Endodermal cell (in vitro differentiated cells): Measurements from ENCODE around the gene IGSF21. TPM values are rescaled to one million over a fixed set of nuclear protein-coding genes. Genes with fewer than 3 reads are reported as not detected.

ENCODE experiments used
- DNase-seq: peaks from one replicate; pipeline ENCODE4 v3.0.0-alpha.2; 2017
- H3K27ac ChIP-seq: 2 replicates; pipeline ENCODE4 v1.5.1; 2013; ENCODE audit warnings: mild to moderate bottlenecking, low read depth, low read length, moderate library complexity
- H3K27me3 ChIP-seq: 2 replicates; pipeline ENCODE4 v1.6.1; 2013; ENCODE audit warnings: mild to moderate bottlenecking, low read length, moderate library complexity; ENCODE audit not compliant: insufficient read depth, control insufficient read depth, poor library complexity, severe bottlenecking
- H3K36me3 ChIP-seq: 2 replicates; pipeline ENCODE4 v1.7.0; 2013; ENCODE audit warnings: mild to moderate bottlenecking, low read length, moderate library complexity; ENCODE audit not compliant: control insufficient read depth, insufficient read depth
- H3K4me1 ChIP-seq: one replicate; pipeline ENCODE4 v1.7.0; 2013; ENCODE audit warnings: low read length; ENCODE audit not compliant: control insufficient read depth, insufficient read depth
- H3K4me3 ChIP-seq: 2 replicates; pipeline ENCODE4 v1.5.1; 2013; ENCODE audit warnings: mild to moderate bottlenecking, low read length, moderate library complexity
- H3K9ac ChIP-seq: 2 replicates; pipeline ENCODE4 v1.6.1; 2013; ENCODE audit warnings: mild to moderate bottlenecking, low read length, moderate library complexity; ENCODE audit not compliant: poor library complexity, severe bottlenecking; ENCODE audit errors: extremely low read depth
- H3K9me3 ChIP-seq: 2 replicates; pipeline ENCODE4 v1.6.1; 2013; ENCODE audit warnings: mild to moderate bottlenecking, low read length, moderate library complexity; ENCODE audit not compliant: control insufficient read depth
- H3K27ac Mint-ChIP-seq: 2 replicates; pipeline ENCODE4 v1.8.0; 2020; ENCODE audit warnings: mixed read lengths
- H3K27me3 Mint-ChIP-seq: 2 replicates; pipeline ENCODE4 v1.8.0; 2021; ENCODE audit warnings: mild to moderate bottlenecking, mixed read lengths; ENCODE audit not compliant: insufficient read depth
- H3K36me3 Mint-ChIP-seq: 2 replicates; pipeline ENCODE4 v1.8.0; 2020; ENCODE audit warnings: low read depth, mixed read lengths
- H3K4me1 Mint-ChIP-seq: 2 replicates; pipeline ENCODE4 v1.8.0; 2020; ENCODE audit warnings: mixed read lengths
- H3K4me3 Mint-ChIP-seq: 2 replicates; pipeline ENCODE4 v1.8.0; 2020; ENCODE audit warnings: mild to moderate bottlenecking, moderate library complexity, mixed read lengths
- H3K9me3 Mint-ChIP-seq: 2 replicates; pipeline ENCODE4 v1.8.0; 2020; ENCODE audit warnings: mild to moderate bottlenecking, mixed read lengths
- CTCF ChIP-seq: fragments of 200-600 bp; sonication (generic); conservative IDR thresholded peaks from 2 replicates; pipeline ENCODE4 v1.5.0; 2021; ENCODE audit warnings: antibody characterized with exemption, mild to moderate bottlenecking
- WGBS, 2 experiments: methylation state at CpG; one replicate each; pipeline versions ENCODE4 v1.1.5 to v1.1.7; 2013; ENCODE audit warnings: missing lambda C conversion rate in 2 of 2, mixed read lengths in 1 of 2; ENCODE audit not compliant: insufficient coverage in 1 of 2, insufficient read length in 1 of 2; 5-methylcytosine and 5-hydroxymethylcytosine counted together
- total RNA-seq, 2 donors: library from RNA; stranded (reverse); fragmentation: NEBNext Ultra II Directional in 1 of 2; extraction: Animal tissue kit (Norgen Biotek cat#: 25700) in 1 of 2; gene quantifications; 2 replicates in 1 of 2; 3 replicates in 1 of 2; pipeline ENCODE4 v1.2.1, GENCODE V29; 2021

Gene IGSF21
- total RNA-seq, 2 donors from 2014 or later = 1.3 to 1.7 TPM

GRCh38 chr1:18357622-18358230 is 250.1 kb downstream of the IGSF21 start:
- Mint-ChIP-seq H3K36me3 (no peaks in the 10 kb centered on the region), H3K27me3 (no peaks in the 10 kb centered on the region), H3K9me3 (no peaks in the 10 kb centered on the region), H3K27ac (no peak overlapping the region), H3K4me1 (peaks cover 25% of the 10 kb centered on the region), H3K4me3 (no peak overlapping the region)
- Histone ChIP-seq H3K9me3 (no peaks in the 10 kb centered on the region), H3K27ac (no peak overlapping the region), H3K9ac (no peak overlapping the region), H3K36me3 (no peaks in the 10 kb centered on the region), H3K4me3 (no peak overlapping the region), H3K27me3 (no peaks in the 10 kb centered on the region), H3K4me1 (peaks cover 12% of the 10 kb centered on the region)
- TF ChIP-seq CTCF = no peak
- WGBS, 2 experiments = 70 to 86% methylated on average over 8 to 9 of the region's 9 CpGs
- DNase-seq = no peak

GRCh38 chr1:18358600-18358999 is 251.0 kb downstream of the IGSF21 start:
- Mint-ChIP-seq H3K9me3 (no peaks in the 10 kb centered on the region), H3K27me3 (no peaks in the 10 kb centered on the region), H3K27ac (no peak overlapping the region), H3K36me3 (no peaks in the 10 kb centered on the region), H3K4me1 (peaks cover 17% of the 10 kb centered on the region), H3K4me3 (no peak overlapping the region)
- no peak for TF ChIP-seq CTCF
- Histone ChIP-seq H3K9me3 (no peaks in the 10 kb centered on the region), H3K27ac (no peak overlapping the region), H3K36me3 (no peaks in the 10 kb centered on the region), H3K4me3 (no peak overlapping the region), H3K27me3 (no peaks in the 10 kb centered on the region), H3K9ac (no peak overlapping the region), H3K4me1 (peaks cover 12% of the 10 kb centered on the region)
- WGBS, 2 experiments = 67 to 87% methylated on average over 1 of the region's 1 CpG
- DNase-seq = no peak

DNA sequence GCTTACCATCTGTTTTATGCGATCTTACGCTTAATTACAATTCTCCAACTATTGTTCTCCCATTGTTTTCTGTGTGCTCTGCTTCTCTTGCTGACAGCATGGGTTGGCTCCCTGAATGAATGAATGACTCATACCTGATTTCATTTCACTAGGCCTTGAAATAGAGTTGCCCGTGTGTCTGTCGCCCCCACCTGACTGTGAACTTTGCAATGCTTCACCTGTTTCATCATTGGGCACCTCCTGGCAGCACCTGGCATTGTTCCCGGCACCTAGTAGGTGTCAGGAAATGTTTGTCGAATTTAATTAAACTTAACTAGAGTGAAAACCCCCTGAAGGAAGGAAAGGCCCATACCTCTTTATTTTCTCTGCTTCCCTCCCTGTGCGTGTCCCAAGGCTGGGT is 252.7 kb downstream of the IGSF21 start:
- Mint-ChIP-seq H3K4me1 (peaks cover 6% of the 10 kb centered on the region), H3K9me3 (peaks cover 1% of the 10 kb centered on the region), H3K27me3 (no peaks in the 10 kb centered on the region), H3K27ac (no peak overlapping the region), H3K4me3 (no peak overlapping the region), H3K36me3 (peaks cover 1% of the 10 kb centered on the region)
- peaks cover under 1% of the 10 kb centered on the region for H3K4me1 ChIP-seq
- no peak overlapping the region for H3K4me3 ChIP-seq
- H3K36me3 ChIP-seq = no peaks in the 10 kb centered on the region
- TF ChIP-seq CTCF = no peak
- H3K27me3 ChIP-seq = no peaks in the 10 kb centered on the region
- no peak overlapping the region for H3K27ac ChIP-seq
- 86 to 89% methylated on average over 6 to 7 of the region's 7 CpGs for WGBS, 2 experiments
- no peak for DNase-seq
- no peak overlapping the region for H3K9ac ChIP-seq
- no peaks in the 10 kb centered on the region for H3K9me3 ChIP-seq
